ENCODE data around the gene OR51B4.

GRCh38 chr11:5267033-5267563, 34.6 kb downstream of the OR51B4 start:
- TF ChIP-seq CTCF (conservative IDR thresholded peaks at IDR 0.05 in 1 of 2, IDR thresholded peaks at IDR 0.05 in 1 of 2; ENCODE audit: extremely low read depth in 1 of 2, insufficient read depth in 1 of 2, low read depth in 1 of 2, low read length in 2 of 2), result no peak
- no peak for TF ChIP-seq EZH2 (IDR thresholded peaks at IDR 0.05; ENCODE audit: borderline replicate concordance, low read length)
